Measurements from ENCODE around the gene ZNF212.

ZNF212 gene

DNA sequence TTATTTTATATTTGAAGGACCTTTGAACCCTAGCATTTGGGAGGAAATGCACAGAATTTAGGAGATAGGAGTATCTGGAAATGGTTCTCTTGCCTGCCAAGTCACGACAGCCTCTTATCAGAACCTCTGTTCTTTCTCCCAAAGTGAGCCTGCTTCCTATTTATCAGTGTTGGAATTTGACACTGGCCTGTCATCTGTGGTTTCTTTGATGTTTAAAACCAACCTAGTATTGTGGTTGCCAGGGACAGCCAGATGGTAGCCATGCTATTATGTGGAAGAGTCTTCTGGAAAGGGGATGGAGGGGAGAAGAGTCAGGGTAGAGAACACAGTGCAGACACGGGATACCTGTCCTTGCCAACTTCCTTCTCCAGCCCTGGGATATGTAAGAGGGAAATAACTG lies 23.0 kb upstream of the ZNF212 start:
- Histone ChIP-seq H3K4me2 (ENCODE audit: low read length) (no peak overlapping the region), H3K4me1 (ENCODE audit: low read length) (no peaks in the 10 kb centered on the region), H3K27ac (ENCODE audit: low read length) (no peak overlapping the region), H3K36me3 (replicated peaks; ENCODE audit: low read depth, low read length) (peaks cover 61% of the 10 kb centered on the region), H3K9me3 (ENCODE audit: insufficient read depth, low read length) (no peaks in the 10 kb centered on the region), H3K27me3 (ENCODE audit: low read depth, low read length) (no peaks in the 10 kb centered on the region), H3K9ac (ENCODE audit: low read length) (no peak overlapping the region), H3K4me3 (ENCODE audit: low read length) (no peak overlapping the region), H4K20me1 (ENCODE audit: insufficient read depth, low read length) (no peaks in the 10 kb centered on the region), H3K79me2 (ENCODE audit: low read length) (no peaks in the 10 kb centered on the region), H2AFZ (ENCODE audit: low read depth, low read length) (no peak overlapping the region)
- TF ChIP-seq EZH2phosphoT487 (IDR thresholded peaks at IDR 0.05; ENCODE audit: low read depth): no peak
- TF ChIP-seq, protein P1, sequence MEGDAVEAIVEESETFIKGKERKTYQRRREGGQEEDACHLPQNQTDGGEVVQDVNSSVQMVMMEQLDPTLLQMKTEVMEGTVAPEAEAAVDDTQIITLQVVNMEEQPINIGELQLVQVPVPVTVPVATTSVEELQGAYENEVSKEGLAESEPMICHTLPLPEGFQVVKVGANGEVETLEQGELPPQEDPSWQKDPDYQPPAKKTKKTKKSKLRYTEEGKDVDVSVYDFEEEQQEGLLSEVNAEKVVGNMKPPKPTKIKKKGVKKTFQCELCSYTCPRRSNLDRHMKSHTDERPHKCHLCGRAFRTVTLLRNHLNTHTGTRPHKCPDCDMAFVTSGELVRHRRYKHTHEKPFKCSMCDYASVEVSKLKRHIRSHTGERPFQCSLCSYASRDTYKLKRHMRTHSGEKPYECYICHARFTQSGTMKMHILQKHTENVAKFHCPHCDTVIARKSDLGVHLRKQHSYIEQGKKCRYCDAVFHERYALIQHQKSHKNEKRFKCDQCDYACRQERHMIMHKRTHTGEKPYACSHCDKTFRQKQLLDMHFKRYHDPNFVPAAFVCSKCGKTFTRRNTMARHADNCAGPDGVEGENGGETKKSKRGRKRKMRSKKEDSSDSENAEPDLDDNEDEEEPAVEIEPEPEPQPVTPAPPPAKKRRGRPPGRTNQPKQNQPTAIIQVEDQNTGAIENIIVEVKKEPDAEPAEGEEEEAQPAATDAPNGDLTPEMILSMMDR (IDR thresholded peaks at IDR 0.05; ENCODE audit: low read depth, low read length): no peak

DNA sequence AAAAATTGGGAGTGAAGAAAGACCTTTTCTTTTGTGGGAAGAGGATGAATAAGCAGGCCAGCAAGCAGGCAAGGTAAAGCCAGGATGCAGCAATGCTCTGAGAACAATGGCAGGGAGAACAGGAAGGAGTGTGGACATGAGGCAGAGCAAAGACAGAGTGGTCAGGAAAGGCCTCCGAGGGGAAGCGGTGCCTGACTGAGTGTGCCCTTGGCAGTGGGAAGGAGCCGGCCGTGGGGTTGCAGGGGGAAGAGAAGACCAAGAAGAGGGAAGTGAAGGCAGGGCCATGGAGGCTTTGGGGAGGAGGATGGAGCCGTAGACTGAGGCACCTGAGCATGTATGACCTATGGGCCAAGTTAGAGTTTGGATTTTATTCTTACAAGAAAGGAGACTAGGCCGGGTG lies 21.9 kb upstream of the ZNF212 start:
- Histone ChIP-seq H4K20me1 (ENCODE audit: insufficient read depth, low read length) (no peaks in the 10 kb centered on the region), H3K27ac (ENCODE audit: low read length) (no peak overlapping the region), H3K4me1 (ENCODE audit: low read length) (no peaks in the 10 kb centered on the region), H3K27me3 (ENCODE audit: low read depth, low read length) (no peaks in the 10 kb centered on the region), H3K9me3 (ENCODE audit: insufficient read depth, low read length) (no peaks in the 10 kb centered on the region), H3K9ac (ENCODE audit: low read length) (no peak overlapping the region), H2AFZ (ENCODE audit: low read depth, low read length) (no peak overlapping the region), H3K36me3 (replicated peaks; ENCODE audit: low read depth, low read length) (peaks cover 56% of the 10 kb centered on the region), H3K4me2 (ENCODE audit: low read length) (no peak overlapping the region), H3K4me3 (ENCODE audit: low read length) (no peak overlapping the region), H3K79me2 (ENCODE audit: low read length) (no peaks in the 10 kb centered on the region)
- no peak for TF ChIP-seq EZH2phosphoT487 (IDR thresholded peaks at IDR 0.05; ENCODE audit: low read depth)

DNA sequence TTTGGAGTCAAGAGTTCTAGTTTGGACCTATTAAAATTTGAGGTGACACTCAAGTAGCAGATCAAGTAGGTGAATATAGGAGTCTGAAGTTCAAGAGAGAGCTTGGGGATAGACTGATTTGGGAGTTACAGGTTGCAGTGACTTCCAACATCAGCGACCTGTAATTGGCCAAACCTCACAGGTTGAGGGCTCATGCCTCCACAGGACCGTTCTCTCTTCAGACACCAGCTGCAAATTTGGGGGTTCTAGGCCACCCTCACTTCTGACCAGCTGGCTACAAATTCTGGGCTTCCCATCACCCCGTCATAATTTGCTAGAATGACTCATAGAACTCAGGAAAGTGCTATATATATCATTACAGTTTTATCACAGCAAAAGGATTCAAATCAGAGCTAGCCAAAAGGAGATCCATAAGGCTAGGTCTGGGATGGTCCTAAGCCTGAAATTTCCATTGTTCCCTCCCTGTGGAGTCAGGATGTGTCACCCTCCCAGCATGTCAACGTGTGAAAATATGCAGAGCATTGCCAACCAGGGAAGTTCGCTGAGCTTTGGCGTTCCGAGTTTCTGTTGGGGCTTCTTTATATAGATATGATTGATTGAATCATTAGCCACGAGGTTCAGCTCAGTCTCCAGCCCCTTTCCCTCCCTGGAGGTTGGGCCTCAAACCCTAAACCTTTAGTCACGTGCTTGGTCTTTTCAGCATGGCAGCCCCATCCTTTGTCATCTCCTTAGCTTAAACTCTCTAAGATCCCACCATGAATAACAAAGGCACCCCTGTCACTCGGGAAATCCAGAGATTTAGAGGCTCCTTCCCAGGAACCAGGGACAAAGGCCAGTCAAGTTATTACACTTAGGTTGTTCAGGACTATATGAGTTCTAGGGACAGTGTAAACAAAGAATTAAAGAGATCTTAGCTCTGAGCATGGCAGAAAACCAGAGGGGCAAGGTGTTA lies 20.7 kb upstream of the ZNF212 start:
- Histone ChIP-seq H3K27me3 (ENCODE audit: low read depth, low read length) (no peaks in the 10 kb centered on the region), H2AFZ (ENCODE audit: low read depth, low read length) (no peak overlapping the region), H3K9me3 (ENCODE audit: insufficient read depth, low read length) (no peaks in the 10 kb centered on the region), H3K4me3 (ENCODE audit: low read length) (no peak overlapping the region), H3K27ac (ENCODE audit: low read length) (no peak overlapping the region), H3K36me3 (replicated peaks; ENCODE audit: low read depth, low read length) (peaks cover 48% of the 10 kb centered on the region), H3K79me2 (ENCODE audit: low read length) (no peaks in the 10 kb centered on the region), H3K4me1 (ENCODE audit: low read length) (no peaks in the 10 kb centered on the region), H4K20me1 (ENCODE audit: insufficient read depth, low read length) (no peaks in the 10 kb centered on the region), H3K4me2 (ENCODE audit: low read length) (no peak overlapping the region), H3K9ac (ENCODE audit: low read length) (no peak overlapping the region)
- TF ChIP-seq, protein P1 (IDR thresholded peaks at IDR 0.05; ENCODE audit: low read depth, low read length): no peak
- no peak for TF ChIP-seq EZH2phosphoT487 (IDR thresholded peaks at IDR 0.05; ENCODE audit: low read depth)

DNA sequence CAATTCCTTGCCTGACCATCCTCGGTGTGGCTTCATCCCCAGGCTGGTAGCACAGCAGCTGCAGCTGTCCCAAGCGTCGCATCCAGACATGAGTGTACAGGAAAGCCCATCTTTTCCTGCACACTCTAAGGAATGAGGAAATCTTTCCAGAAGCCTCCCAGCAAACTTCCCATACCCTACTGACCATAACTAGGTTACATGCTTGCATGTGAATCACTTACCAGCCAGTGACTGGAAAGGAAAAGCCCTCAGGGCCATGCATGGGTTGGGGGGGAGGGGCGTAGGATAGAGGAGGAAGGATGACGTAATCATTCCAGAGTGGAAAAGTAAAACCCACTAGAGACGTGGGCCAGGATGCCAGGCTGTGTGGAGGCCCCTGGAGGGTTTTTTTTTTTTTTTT lies 18.9 kb upstream of the ZNF212 start:
- Histone ChIP-seq H3K9me3 (ENCODE audit: insufficient read depth, low read length) (no peaks in the 10 kb centered on the region), H3K27ac (ENCODE audit: low read length) (no peak overlapping the region), H3K36me3 (replicated peaks; ENCODE audit: low read depth, low read length) (peaks cover 47% of the 10 kb centered on the region), H4K20me1 (ENCODE audit: insufficient read depth, low read length) (no peaks in the 10 kb centered on the region), H3K4me1 (ENCODE audit: low read length) (no peaks in the 10 kb centered on the region), H3K4me2 (ENCODE audit: low read length) (no peak overlapping the region), H3K27me3 (ENCODE audit: low read depth, low read length) (no peaks in the 10 kb centered on the region), H3K4me3 (ENCODE audit: low read length) (no peak overlapping the region), H3K9ac (ENCODE audit: low read length) (no peak overlapping the region), H2AFZ (ENCODE audit: low read depth, low read length) (no peak overlapping the region), H3K79me2 (ENCODE audit: low read length) (no peaks in the 10 kb centered on the region)
- no peak for TF ChIP-seq EZH2phosphoT487 (IDR thresholded peaks at IDR 0.05; ENCODE audit: low read depth)
- TF ChIP-seq, protein P1 (IDR thresholded peaks at IDR 0.05; ENCODE audit: low read depth, low read length): no peak
